ENCODE results near the gene CALHM6.
"Not testable (repeated sequence)": the region's sequence is repeated elsewhere in the genome, so short reads cannot be mapped to it uniquely, and the experiment has no call there.

The CALHM6 gene

GRCh38 chr6:116482780-116483179 lies 21.6 kb downstream of the CALHM6 start:
- DNase-seq = no peak

- no peak for DNase-seq
Measured at GRCh38 chr6:116483616-116484015, 22.4 kb downstream of the CALHM6 start.

GRCh38 chr6:116485559-116486184 lies 24.5 kb downstream of the CALHM6 start:
- no peak for DNase-seq

GRCh38 chr6:116491610-116492330 lies 30.6 kb downstream of the CALHM6 start:
- DNase-seq = no peak

- DNase-seq = no peak
Measured at GRCh38 chr6:116492331-116493067, 31.3 kb downstream of the CALHM6 start.

GRCh38 chr6:116495161-116495560 lies 34.0 kb downstream of the CALHM6 start:
- DNase-seq = not testable (repeated sequence)

GRCh38 chr6:116497113-116497676 lies 36.0 kb downstream of the CALHM6 start:
- DNase-seq = no peak

- DNase-seq = no peak
Measured at GRCh38 chr6:116500969-116501433, 39.8 kb downstream of the CALHM6 start.

GRCh38 chr6:116507324-116507723 lies 46.1 kb downstream of the CALHM6 start:
- DNase-seq = no peak

- no peak for DNase-seq
Measured at GRCh38 chr6:116508527-116508926, 47.4 kb downstream of the CALHM6 start.

GRCh38 chr6:116511424-116512110 lies 50.4 kb downstream of the CALHM6 start, which contains the start of gene CALHM5:
CALHM5 (plus strand) TSS chr6:116511639; CDS start chr6:116511697, 58 bp downstream.
- DNase-seq = no peak

GRCh38 chr6:116512111-116512559 lies 51.0 kb downstream of the CALHM6 start:
- DNase-seq = no peak

GRCh38 chr6:116512734-116513133 lies 51.6 kb downstream of the CALHM6 start:
- DNase-seq = no peak
